GM21786 (cell line): ENCODE data around the gene LGALS9B.
"Not testable (repeated sequence)": the region's sequence is repeated elsewhere in the genome, so short reads cannot be mapped to it uniquely, and the experiment has no call there.

Experiments used
- ATAC-seq: cut with Tn5 transposase; IDR thresholded peaks from one replicate; pipeline ENCODE4 v1.9.1; 2021; ENCODE audit not compliant: unreplicated experiment

The LGALS9B gene

GRCh38 chr17:20467447-20467846, at the start of gene LGALS9B:
Gene LGALS9B (minus strand): TSS chr17:20467539. CDS start chr17:20467470, 69 bp downstream.
- ATAC-seq, result peak; percentile 72

GRCh38 chr17:20516986-20517385, 49.6 kb upstream of the LGALS9B start:
- not testable (repeated sequence) for ATAC-seq

GRCh38 chr17:20515099-20515498, 47.8 kb upstream of the LGALS9B start:
- ATAC-seq, result not testable (repeated sequence)

- ATAC-seq, result not testable (repeated sequence)
Measured at GRCh38 chr17:20513539-20513938, 46.2 kb upstream of the LGALS9B start.

GRCh38 chr17:20512378-20512777, 45.0 kb upstream of the LGALS9B start:
- ATAC-seq, result not testable (repeated sequence)

GRCh38 chr17:20511778-20512177, 44.4 kb upstream of the LGALS9B start:
- ATAC-seq, result not testable (repeated sequence)

GRCh38 chr17:20505333-20505732, 38.0 kb upstream of the LGALS9B start:
- ATAC-seq, result not testable (repeated sequence)

- not testable (repeated sequence) for ATAC-seq
Measured at GRCh38 chr17:20504388-20505066, 37.2 kb upstream of the LGALS9B start.

- ATAC-seq, result not testable (repeated sequence)
Measured at GRCh38 chr17:20501896-20502295, 34.6 kb upstream of the LGALS9B start.

- ATAC-seq, result not testable (repeated sequence)
Measured at GRCh38 chr17:20500346-20500745, 33.0 kb upstream of the LGALS9B start.

GRCh38 chr17:20495420-20495819, 28.1 kb upstream of the LGALS9B start:
- not testable (repeated sequence) for ATAC-seq

- not testable (repeated sequence) for ATAC-seq
Measured at GRCh38 chr17:20494735-20495134, 27.4 kb upstream of the LGALS9B start.

- not testable (repeated sequence) for ATAC-seq
Measured at GRCh38 chr17:20494147-20494546, 26.8 kb upstream of the LGALS9B start.

- not testable (repeated sequence) for ATAC-seq
Measured at GRCh38 chr17:20492971-20493370, 25.6 kb upstream of the LGALS9B start.

GRCh38 chr17:20492099-20492498, 24.8 kb upstream of the LGALS9B start:
- ATAC-seq, result not testable (repeated sequence)

- not testable (repeated sequence) for ATAC-seq
Measured at GRCh38 chr17:20484930-20485329, 17.6 kb upstream of the LGALS9B start.

- not testable (repeated sequence) for ATAC-seq
Measured at GRCh38 chr17:20479889-20480591, 12.7 kb upstream of the LGALS9B start.

- not testable (repeated sequence) for ATAC-seq
Measured at GRCh38 chr17:20477398-20478071, 10.2 kb upstream of the LGALS9B start.

GRCh38 chr17:20475137-20475831, 7.9 kb upstream of the LGALS9B start:
- not testable (repeated sequence) for ATAC-seq

GRCh38 chr17:20474081-20474480, 6.7 kb upstream of the LGALS9B start:
- ATAC-seq, result not testable (repeated sequence)

GRCh38 chr17:20469946-20470345, 2.6 kb upstream of the LGALS9B start:
- not testable (repeated sequence) for ATAC-seq
